HG02763 (cell line): Measurements from ENCODE around the gene DVL1.

ENCODE experiments used
- ATAC-seq: cut with Tn5 transposase; IDR thresholded peaks from one replicate; pipeline ENCODE4 v1.9.1; 2021; ENCODE audit warnings: mild to moderate bottlenecking, moderate library complexity; ENCODE audit not compliant: unreplicated experiment

DVL1 gene

GRCh38 chr1:1312450-1313314, 36.5 kb downstream of the DVL1 start:
- ATAC-seq, result no peak

- no peak for ATAC-seq
Observed at GRCh38 chr1:1311107-1312104, 37.8 kb downstream of the DVL1 start.

GRCh38 chr1:1310476-1311053, 38.7 kb downstream of the DVL1 start:
- no peak for ATAC-seq

- no peak for ATAC-seq
Observed at GRCh38 chr1:1310109-1310385, 39.2 kb downstream of the DVL1 start.

- ATAC-seq, result no peak
Observed at GRCh38 chr1:1309251-1310108, 39.7 kb downstream of the DVL1 start.

GRCh38 chr1:1308756-1309250, 40.4 kb downstream of the DVL1 start:
- peak; percentile 10 for ATAC-seq

- peak; percentile 56 for ATAC-seq
Observed at GRCh38 chr1:1307923-1308755, 41.1 kb downstream of the DVL1 start, which contains the start of the genes ACAP3 and PUSL1. Gene ACAP3 (minus strand): TSS chr1:1307930. CDS start chr1:1307815, 115 bp downstream. Gene PUSL1 (plus strand): TSS chr1:1308597. CDS start chr1:1308644, 47 bp downstream.

- peak; percentile 2 for ATAC-seq
Observed at GRCh38 chr1:1307261-1307922, 41.8 kb downstream of the DVL1 start.

GRCh38 chr1:1306661-1307260, 42.5 kb downstream of the DVL1 start:
- no peak for ATAC-seq

- ATAC-seq, result no peak
Observed at GRCh38 chr1:1306070-1306660, 43.1 kb downstream of the DVL1 start.

- ATAC-seq, result no peak
Observed at GRCh38 chr1:1305300-1306069, 43.7 kb downstream of the DVL1 start.

GRCh38 chr1:1304331-1305299, 44.6 kb downstream of the DVL1 start:
- ATAC-seq, result no peak

- ATAC-seq, result no peak
Observed at GRCh38 chr1:1303736-1304135, 45.5 kb downstream of the DVL1 start.

GRCh38 chr1:1302951-1303509, 46.2 kb downstream of the DVL1 start:
- no peak for ATAC-seq

- no peak for ATAC-seq
Observed at GRCh38 chr1:1302006-1302430, 47.2 kb downstream of the DVL1 start.

- no peak for ATAC-seq
Observed at GRCh38 chr1:1300352-1300739, 48.9 kb downstream of the DVL1 start.
